Measurements from ENCODE around the gene ARHGAP22. TPM values are rescaled to one million over a fixed set of nuclear protein-coding genes. Genes with fewer than 3 reads are reported as not detected.

Gene ARHGAP22
- total RNA-seq, 2 experiments from 2014 or later: not detected

DNA sequence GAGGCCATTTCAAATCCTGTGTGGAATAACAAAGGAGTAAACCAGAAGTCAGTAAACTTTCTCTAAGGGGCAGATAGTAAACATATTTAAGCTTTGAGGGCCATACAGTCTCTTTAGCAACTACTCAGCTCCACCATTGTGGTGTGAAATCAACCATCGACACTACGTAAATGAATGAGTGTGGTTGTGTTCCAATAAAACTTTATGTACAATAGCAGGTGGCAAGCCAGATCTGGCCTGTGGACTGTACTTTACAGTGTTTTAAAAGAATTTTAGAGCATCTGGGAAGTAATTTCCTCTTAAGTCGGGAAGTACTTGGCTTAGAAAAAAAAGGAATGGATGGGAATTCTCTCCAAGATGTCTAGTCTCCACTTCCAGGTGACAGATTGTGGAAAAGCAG is 71.3 kb downstream of the ARHGAP22 start:
- no peaks in the 10 kb centered on the region for H3K4me1 ChIP-seq (ENCODE audit: insufficient read depth, low read length)
- intact Hi-C loops (cut with DNase I, micrococcal nuclease): no loop called here
- Mint-ChIP-seq H3K27ac (no peak overlapping the region), H3K4me1 (ENCODE audit: low read depth) (no peaks in the 10 kb centered on the region), H3K9me3 (no peaks in the 10 kb centered on the region), H3K27me3 (no peaks in the 10 kb centered on the region), H3K4me3 (no peak overlapping the region), H3K36me3 (ENCODE audit: low read depth) (no peaks in the 10 kb centered on the region)
- H3K27me3 ChIP-seq (ENCODE audit: control insufficient read depth in 1 of 2, insufficient read depth in 2 of 2, low read length in 2 of 2): no peaks in the 10 kb centered on the region
- DNase-seq (no peak), ATAC-seq (ENCODE audit: poor library complexity) (no peak)
- TF ChIP-seq, protein P1, sequence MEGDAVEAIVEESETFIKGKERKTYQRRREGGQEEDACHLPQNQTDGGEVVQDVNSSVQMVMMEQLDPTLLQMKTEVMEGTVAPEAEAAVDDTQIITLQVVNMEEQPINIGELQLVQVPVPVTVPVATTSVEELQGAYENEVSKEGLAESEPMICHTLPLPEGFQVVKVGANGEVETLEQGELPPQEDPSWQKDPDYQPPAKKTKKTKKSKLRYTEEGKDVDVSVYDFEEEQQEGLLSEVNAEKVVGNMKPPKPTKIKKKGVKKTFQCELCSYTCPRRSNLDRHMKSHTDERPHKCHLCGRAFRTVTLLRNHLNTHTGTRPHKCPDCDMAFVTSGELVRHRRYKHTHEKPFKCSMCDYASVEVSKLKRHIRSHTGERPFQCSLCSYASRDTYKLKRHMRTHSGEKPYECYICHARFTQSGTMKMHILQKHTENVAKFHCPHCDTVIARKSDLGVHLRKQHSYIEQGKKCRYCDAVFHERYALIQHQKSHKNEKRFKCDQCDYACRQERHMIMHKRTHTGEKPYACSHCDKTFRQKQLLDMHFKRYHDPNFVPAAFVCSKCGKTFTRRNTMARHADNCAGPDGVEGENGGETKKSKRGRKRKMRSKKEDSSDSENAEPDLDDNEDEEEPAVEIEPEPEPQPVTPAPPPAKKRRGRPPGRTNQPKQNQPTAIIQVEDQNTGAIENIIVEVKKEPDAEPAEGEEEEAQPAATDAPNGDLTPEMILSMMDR (IDR thresholded peaks at IDR 0.05): no peak
- H3K4me3 ChIP-seq (ENCODE audit: low read length): no peak overlapping the region
- ChIA-PET POLR2A (no interaction called here), CTCF (no interaction called here)
- H3K9me3 ChIP-seq (ENCODE audit: control insufficient read depth in 1 of 2, insufficient read depth in 1 of 2, low read length in 2 of 2): peaks cover 0 to 11% of the 10 kb centered on the region in 2 experiments
- no peak overlapping the region for H3K27ac ChIP-seq (ENCODE audit: low read depth in 1 of 2, low read length in 2 of 2)
- no peaks in the 10 kb centered on the region for H3K36me3 ChIP-seq (ENCODE audit: insufficient read depth, low read length)

DNA sequence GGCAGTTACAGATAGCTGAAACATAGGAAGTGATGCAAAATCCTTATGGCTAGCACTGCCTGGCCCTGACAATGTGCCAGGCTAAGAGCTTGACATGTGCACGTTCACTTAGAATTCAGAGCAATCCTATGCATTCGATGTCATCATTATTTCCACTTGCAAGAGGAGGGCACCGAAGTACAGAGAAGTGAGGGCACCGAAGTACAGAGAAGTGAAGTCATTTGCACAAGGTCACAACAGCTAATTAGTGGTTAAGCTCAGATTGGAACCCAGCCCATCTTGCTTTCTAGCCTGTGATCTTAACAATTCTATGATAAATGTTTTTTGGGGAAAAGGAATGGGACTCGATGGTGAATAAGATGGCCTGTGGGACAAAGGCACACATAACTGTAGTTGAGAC is 73.4 kb downstream of the ARHGAP22 start:
- Mint-ChIP-seq H3K9me3 (peaks cover 2% of the 10 kb centered on the region), H3K36me3 (ENCODE audit: low read depth) (no peaks in the 10 kb centered on the region), H3K4me3 (no peak overlapping the region), H3K4me1 (ENCODE audit: low read depth) (no peaks in the 10 kb centered on the region), H3K27me3 (peaks cover 8% of the 10 kb centered on the region), H3K27ac (no peak overlapping the region)
- Histone ChIP-seq H3K9me3 (ENCODE audit: control insufficient read depth in 1 of 2, insufficient read depth in 1 of 2, low read length in 2 of 2) (peaks cover 0 to 14% of the 10 kb centered on the region in 2 experiments), H3K27me3 (ENCODE audit: control insufficient read depth in 1 of 2, insufficient read depth in 2 of 2, low read length in 2 of 2) (no peaks in the 10 kb centered on the region), H3K4me3 (ENCODE audit: low read length) (no peak overlapping the region), H3K4me1 (ENCODE audit: insufficient read depth, low read length) (no peaks in the 10 kb centered on the region), H3K36me3 (ENCODE audit: insufficient read depth, low read length) (no peaks in the 10 kb centered on the region), H3K27ac (ENCODE audit: low read depth in 1 of 2, low read length in 2 of 2) (no peak overlapping the region)
- CTCF ChIA-PET: no interaction called here
- DNase-seq (no peak), ATAC-seq (ENCODE audit: poor library complexity) (no peak)
- TF ChIP-seq, protein P1 (IDR thresholded peaks at IDR 0.05): no peak
- POLR2A ChIA-PET: no interaction called here
- intact Hi-C loops (cut with DNase I, micrococcal nuclease): no loop called here

DNA sequence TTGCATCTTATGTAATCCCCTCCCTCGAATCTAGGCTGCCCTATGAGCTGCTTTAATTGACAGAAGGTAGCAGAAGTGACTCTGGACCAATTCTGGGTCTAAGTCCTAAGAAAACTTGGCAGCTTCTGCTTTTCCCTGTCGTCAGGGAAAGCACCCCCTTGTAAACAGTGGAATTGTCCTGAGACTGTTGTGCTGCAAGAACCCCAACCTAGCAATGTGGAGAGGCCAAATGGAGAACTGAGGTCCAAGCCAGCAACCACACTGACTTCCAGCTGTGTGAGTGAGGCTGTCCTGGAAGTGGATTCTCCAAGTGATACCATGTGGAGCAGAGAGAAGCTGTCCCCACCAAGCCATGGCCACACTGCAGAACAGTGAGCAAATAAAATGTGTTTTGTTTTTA is 75.5 kb downstream of the ARHGAP22 start:
- H3K9me3 ChIP-seq (ENCODE audit: control insufficient read depth in 1 of 2, insufficient read depth in 1 of 2, low read length in 2 of 2): peaks cover 0 to 10% of the 10 kb centered on the region in 2 experiments
- Mint-ChIP-seq H3K4me3 (no peak overlapping the region), H3K4me1 (ENCODE audit: low read depth) (no peaks in the 10 kb centered on the region), H3K36me3 (ENCODE audit: low read depth) (no peaks in the 10 kb centered on the region), H3K27me3 (peaks cover 26% of the 10 kb centered on the region), H3K9me3 (peaks cover 2% of the 10 kb centered on the region), H3K27ac (no peak overlapping the region)
- peaks cover 0 to 5% of the 10 kb centered on the region in 2 experiments for H3K27me3 ChIP-seq (ENCODE audit: control insufficient read depth in 1 of 2, insufficient read depth in 2 of 2, low read length in 2 of 2)
- ChIA-PET POLR2A (no interaction called here), CTCF (no interaction called here)
- DNase-seq: no peak
- no peak for ATAC-seq (ENCODE audit: poor library complexity)
- no peaks in the 10 kb centered on the region for H3K36me3 ChIP-seq (ENCODE audit: insufficient read depth, low read length)
- no peak overlapping the region for H3K4me3 ChIP-seq (ENCODE audit: low read length)
- intact Hi-C loops (cut with DNase I, micrococcal nuclease): no loop called here
- no peak overlapping the region for H3K27ac ChIP-seq (ENCODE audit: low read depth in 1 of 2, low read length in 2 of 2)
- H3K4me1 ChIP-seq (ENCODE audit: insufficient read depth, low read length): no peaks in the 10 kb centered on the region
- TF ChIP-seq, protein P1 (IDR thresholded peaks at IDR 0.05): no peak
